PFSK-1 (cell line): ENCODE data around the gene LRRC7.

Experiments used
- FOXP2 ChIP-seq: optimal IDR thresholded peaks from 2 replicates; pipeline ENCODE3; 2011; ENCODE audit warnings: borderline replicate concordance, control low read depth, inconsistent platforms; ENCODE audit not compliant: insufficient read depth; ENCODE audit errors: extremely low read length, extremely low read depth
- POLR2AphosphoS5 ChIP-seq: IDR thresholded peaks from 2 replicates; pipeline ENCODE4 v1.6.1; 2012; ENCODE audit warnings: low read depth, mild to moderate bottlenecking, control low read depth, low read length, moderate library complexity
- SIN3A ChIP-seq: IDR thresholded peaks from 2 replicates; pipeline ENCODE4 v1.6.1; 2012; ENCODE audit warnings: mild to moderate bottlenecking, low read length, moderate library complexity, borderline replicate concordance; ENCODE audit not compliant: insufficient read depth
- TAF1 ChIP-seq: IDR thresholded peaks from 2 replicates; pipeline ENCODE4 v1.6.1; 2012; ENCODE audit warnings: low read length, control low read depth, borderline replicate concordance; ENCODE audit not compliant: insufficient read depth
- TF ChIP-seq, protein P1 (sequence below), 2 experiments: IDR thresholded peaks; 2 replicates each; pipeline versions ENCODE4 v1.6.1 to v1.8.0; 2011 to 2012; ENCODE audit warnings: low read depth in 2 of 2, low read length in 2 of 2, control low read depth in 1 of 2, inconsistent platforms in 1 of 2, mild to moderate bottlenecking in 1 of 2, moderate library complexity in 1 of 2; ENCODE audit not compliant: insufficient read depth in 1 of 2

Gene LRRC7

DNA sequence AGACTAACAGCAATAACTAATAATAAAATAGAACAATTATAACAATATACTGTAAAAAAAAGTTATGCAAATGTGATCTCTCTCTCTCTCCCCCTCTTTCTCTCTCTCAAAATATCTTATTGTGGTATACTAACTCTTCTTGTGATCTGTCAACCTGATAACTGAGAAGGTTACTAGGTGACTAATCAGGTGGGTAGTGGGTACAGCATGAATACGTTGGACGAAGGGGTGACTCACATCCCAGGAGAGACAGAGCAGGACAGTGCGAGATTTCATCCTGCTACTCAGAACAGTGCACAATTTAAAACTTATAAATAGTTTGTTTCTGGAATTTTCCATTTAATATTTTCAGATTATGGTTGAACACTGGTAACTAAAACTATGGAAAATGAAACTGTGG, 380.1 kb downstream of the LRRC7 start:
- no peak for TF ChIP-seq POLR2AphosphoS5
- TF ChIP-seq FOXP2: no peak
- no peak for TF ChIP-seq TAF1
- TF ChIP-seq SIN3A: no peak
- TF ChIP-seq, protein P1, sequence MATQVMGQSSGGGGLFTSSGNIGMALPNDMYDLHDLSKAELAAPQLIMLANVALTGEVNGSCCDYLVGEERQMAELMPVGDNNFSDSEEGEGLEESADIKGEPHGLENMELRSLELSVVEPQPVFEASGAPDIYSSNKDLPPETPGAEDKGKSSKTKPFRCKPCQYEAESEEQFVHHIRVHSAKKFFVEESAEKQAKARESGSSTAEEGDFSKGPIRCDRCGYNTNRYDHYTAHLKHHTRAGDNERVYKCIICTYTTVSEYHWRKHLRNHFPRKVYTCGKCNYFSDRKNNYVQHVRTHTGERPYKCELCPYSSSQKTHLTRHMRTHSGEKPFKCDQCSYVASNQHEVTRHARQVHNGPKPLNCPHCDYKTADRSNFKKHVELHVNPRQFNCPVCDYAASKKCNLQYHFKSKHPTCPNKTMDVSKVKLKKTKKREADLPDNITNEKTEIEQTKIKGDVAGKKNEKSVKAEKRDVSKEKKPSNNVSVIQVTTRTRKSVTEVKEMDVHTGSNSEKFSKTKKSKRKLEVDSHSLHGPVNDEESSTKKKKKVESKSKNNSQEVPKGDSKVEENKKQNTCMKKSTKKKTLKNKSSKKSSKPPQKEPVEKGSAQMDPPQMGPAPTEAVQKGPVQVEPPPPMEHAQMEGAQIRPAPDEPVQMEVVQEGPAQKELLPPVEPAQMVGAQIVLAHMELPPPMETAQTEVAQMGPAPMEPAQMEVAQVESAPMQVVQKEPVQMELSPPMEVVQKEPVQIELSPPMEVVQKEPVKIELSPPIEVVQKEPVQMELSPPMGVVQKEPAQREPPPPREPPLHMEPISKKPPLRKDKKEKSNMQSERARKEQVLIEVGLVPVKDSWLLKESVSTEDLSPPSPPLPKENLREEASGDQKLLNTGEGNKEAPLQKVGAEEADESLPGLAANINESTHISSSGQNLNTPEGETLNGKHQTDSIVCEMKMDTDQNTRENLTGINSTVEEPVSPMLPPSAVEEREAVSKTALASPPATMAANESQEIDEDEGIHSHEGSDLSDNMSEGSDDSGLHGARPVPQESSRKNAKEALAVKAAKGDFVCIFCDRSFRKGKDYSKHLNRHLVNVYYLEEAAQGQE (IDR thresholded peaks at IDR 0.05; ENCODE audit: insufficient read depth in 1 of 2, low read depth in 2 of 2, low read length in 2 of 2): no peak

DNA sequence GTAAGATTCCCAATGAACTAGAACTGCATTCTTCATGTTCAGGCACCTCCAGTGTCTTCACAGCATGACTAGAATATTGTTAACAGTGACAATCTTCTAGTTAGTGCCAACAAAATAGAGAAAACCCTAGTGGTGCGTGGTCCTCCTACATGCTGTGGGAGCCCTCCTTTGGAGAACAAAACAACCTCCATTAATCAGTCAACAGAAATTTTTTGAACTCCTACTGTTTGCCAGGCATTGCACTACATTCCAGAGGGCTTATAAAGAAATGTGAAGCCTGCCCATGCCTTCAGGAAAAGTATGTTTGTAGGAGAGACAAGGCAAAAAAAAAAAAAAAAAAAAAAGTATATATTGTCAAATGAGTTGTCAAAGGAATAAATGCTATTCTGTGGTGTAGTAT, 385.0 kb downstream of the LRRC7 start:
- TF ChIP-seq SIN3A (no peak), FOXP2 (no peak), POLR2AphosphoS5 (no peak), TAF1 (no peak)
- TF ChIP-seq, protein P1 (IDR thresholded peaks at IDR 0.05; ENCODE audit: insufficient read depth in 1 of 2, low read depth in 2 of 2, low read length in 2 of 2): no peak

DNA sequence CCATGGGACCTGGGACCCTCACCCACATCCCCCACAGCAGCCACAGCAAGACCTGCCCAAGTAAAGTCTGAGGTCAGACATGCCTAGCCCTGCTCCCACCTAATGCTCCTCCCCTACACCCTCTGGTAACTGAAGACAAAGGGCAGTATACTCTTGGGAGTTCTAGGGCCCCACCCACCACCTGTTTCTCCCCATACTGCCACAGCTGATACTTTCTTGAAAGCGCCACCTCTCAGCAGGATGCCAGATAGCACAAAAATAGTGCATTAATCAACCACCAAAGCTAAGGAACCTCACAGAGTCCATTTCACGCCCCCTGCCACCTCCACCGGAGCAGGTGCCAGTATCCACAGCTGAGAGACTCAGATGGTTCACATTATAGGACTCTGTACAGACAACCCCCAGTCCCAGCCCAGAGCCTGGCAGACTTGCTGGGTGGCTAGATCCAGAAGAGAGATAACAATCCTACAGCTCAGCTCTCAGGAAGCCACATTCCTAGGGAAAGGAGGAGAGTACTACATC, 399.6 kb downstream of the LRRC7 start:
- no peak for TF ChIP-seq POLR2AphosphoS5
- no peak for TF ChIP-seq FOXP2
- TF ChIP-seq TAF1: no peak
- TF ChIP-seq, protein P1 (IDR thresholded peaks at IDR 0.05; ENCODE audit: insufficient read depth in 1 of 2, low read depth in 2 of 2, low read length in 2 of 2): no peak
- TF ChIP-seq SIN3A: no peak

DNA sequence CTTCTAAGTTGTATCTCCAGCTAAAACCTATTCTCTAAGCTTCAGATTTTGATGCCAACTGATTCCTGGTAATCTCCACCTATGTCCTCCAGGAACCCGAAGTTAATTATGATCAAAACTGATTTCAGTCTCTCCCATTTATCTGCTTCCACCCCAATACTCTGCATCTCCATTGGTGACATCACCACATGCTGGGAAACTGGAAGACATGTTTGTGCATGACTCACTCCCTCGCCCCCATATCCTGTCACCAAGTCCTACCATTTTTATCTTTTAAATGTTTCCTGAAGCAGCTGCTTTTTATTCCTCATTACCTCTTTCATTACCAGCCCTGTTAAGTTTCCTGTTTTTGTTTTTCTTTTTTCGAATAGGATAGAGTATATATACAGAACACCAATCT, 409.2 kb downstream of the LRRC7 start:
- TF ChIP-seq, protein P1 (IDR thresholded peaks at IDR 0.05; ENCODE audit: insufficient read depth in 1 of 2, low read depth in 2 of 2, low read length in 2 of 2): no peak
- no peak for TF ChIP-seq FOXP2
- TF ChIP-seq TAF1: no peak
- TF ChIP-seq POLR2AphosphoS5: no peak

DNA sequence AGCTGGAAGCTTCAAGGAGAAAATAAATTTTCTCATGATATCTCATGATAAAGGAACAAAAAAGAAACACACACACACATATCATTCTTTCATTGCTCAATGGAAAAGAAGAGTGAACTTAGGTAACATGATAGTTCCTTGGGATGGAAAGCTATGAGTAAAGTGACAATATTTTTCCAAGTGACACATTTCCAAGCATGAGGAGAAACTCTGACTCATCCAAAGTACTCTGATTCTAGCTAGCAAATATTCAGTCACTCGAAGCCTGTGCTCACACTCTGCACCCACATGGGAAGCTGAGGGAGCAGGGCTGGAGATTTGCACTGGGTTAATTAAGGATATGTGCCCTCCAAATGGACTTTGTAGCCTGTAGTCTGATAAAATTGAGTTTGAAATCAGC, 415.3 kb downstream of the LRRC7 start:
- TF ChIP-seq POLR2AphosphoS5 (no peak), TAF1 (no peak), FOXP2 (no peak), SIN3A (no peak)
- TF ChIP-seq, protein P1 (IDR thresholded peaks at IDR 0.05; ENCODE audit: insufficient read depth in 1 of 2, low read depth in 2 of 2, low read length in 2 of 2): no peak
